ENCODE data around the gene SETD2.

DNA sequence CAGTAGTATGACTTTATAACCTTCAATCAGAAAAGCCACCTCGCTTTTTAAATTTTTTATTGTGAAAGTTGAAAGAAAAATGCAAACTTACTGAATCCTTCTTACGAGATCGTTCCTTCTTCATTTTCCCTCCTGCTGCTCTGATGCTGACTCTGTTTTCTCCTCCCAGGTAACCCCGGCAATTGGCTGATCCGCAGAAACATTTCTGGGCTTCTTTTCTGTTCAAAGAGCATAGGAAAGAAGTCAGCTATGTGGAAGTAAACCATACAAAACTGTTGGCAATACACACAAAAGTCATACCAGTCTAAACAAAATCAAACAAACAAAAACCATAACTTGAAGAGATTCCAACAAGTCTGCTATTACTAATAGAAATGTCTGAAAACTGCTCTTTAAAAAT, 66.0 kb downstream of the SETD2 start:
- TF ChIP-seq, protein P1, sequence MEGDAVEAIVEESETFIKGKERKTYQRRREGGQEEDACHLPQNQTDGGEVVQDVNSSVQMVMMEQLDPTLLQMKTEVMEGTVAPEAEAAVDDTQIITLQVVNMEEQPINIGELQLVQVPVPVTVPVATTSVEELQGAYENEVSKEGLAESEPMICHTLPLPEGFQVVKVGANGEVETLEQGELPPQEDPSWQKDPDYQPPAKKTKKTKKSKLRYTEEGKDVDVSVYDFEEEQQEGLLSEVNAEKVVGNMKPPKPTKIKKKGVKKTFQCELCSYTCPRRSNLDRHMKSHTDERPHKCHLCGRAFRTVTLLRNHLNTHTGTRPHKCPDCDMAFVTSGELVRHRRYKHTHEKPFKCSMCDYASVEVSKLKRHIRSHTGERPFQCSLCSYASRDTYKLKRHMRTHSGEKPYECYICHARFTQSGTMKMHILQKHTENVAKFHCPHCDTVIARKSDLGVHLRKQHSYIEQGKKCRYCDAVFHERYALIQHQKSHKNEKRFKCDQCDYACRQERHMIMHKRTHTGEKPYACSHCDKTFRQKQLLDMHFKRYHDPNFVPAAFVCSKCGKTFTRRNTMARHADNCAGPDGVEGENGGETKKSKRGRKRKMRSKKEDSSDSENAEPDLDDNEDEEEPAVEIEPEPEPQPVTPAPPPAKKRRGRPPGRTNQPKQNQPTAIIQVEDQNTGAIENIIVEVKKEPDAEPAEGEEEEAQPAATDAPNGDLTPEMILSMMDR (IDR thresholded peaks at IDR 0.05) = no peak
- TF ChIP-seq POLR2A (IDR thresholded peaks at IDR 0.05) = no peak

Data from right lobe of liver (tissue), 4 donors.